NK-92 (cell line): ENCODE data around the gene RPTOR.

ENCODE experiments used
- DNase-seq: peaks from one replicate; lab custom pipeline; 2025; ENCODE audit not compliant: unreplicated experiment; lab: John Stamatoyannopoulos, UW

Gene RPTOR

DNA sequence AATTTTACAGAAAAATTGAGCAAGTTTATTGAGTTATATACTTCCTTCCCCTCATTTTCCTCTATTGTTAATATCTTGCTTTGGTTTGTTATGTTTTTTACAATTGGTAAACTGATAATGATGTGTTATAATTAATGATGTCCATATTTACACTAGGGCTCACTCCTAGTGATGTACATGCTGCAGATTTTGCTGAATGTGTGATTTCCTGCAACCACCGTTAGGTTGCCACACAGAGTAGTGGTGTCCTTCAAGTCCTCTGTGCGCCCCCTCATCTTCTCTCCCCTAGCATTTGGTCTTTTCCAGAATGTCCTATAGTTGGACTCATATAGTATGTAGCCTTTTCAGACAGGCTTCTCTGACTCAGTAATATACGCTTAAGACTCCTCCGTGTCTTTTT, 167.5 kb downstream of the RPTOR start:
- DNase-seq, result no peak

DNA sequence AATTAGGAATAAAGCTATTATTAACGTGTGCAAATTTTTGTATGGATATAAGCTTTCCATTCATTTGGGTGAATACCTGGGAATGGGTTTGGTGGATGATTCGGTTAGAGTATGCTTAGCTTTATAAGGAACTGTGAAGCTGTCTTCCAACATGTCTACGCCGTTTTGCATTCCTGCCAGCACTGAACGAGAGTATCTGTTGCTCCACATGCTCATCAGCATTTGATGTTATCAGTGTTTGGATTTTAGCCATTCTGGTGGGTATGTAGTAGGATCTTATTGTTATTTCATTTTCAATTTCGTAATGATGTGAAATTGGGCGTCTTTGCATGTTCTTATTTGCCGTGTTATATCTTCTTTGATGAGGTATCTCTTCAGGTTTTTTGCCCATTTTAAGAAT, 168.0 kb downstream of the RPTOR start:
- no peak for DNase-seq

DNA sequence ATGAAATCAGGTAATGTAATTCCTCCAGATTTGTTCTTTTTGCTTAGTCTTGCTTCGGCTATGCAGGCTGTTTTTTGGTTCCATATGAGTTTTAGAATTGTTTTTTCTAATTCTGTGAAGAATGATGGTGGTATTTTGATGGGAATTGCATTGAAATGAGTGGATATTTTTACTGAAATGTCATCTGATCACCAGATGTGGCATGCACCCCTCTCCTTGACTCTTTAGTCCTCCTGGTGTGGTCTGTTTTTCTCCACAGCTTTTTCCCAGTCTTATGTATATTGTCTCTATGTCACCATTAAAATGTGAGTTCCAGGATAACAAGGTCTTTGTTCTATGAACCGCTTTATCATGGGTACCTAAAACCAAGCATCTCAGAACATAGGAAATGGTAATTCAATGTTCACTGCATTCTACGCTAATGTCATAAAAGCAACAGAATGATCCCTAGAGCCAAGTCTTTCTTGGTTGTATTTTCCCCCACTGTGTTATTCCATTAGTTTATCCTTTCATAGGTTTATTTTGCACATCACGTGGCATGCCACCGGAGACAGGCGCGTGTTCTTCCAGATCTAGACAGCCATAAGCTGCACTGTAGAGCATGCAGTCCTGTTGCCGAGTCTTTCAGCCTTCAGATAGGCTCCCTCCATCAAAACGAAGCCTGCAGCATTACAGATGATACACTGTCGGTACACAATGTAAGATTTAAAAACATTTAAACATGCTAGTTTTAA, 172.5 kb downstream of the RPTOR start:
- DNase-seq, result no peak

DNA sequence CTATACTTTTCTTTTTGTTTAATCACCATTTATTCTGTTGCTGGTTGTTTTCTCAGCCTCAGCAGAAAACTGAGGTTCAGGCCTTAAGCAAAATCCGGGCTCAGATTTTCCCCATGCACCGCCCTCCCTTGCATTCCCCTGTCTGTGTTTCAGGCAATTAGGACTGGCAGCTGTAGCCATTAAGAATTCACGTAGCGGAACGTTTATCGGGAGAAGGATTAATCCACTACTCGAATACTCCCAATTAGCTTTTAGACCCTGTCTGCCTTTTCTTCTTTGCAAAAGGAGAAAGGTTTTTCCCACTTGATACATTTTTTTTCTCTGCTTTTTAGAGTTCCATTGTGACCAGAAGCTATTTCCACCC, 173.1 kb downstream of the RPTOR start:
- no peak for DNase-seq

DNA sequence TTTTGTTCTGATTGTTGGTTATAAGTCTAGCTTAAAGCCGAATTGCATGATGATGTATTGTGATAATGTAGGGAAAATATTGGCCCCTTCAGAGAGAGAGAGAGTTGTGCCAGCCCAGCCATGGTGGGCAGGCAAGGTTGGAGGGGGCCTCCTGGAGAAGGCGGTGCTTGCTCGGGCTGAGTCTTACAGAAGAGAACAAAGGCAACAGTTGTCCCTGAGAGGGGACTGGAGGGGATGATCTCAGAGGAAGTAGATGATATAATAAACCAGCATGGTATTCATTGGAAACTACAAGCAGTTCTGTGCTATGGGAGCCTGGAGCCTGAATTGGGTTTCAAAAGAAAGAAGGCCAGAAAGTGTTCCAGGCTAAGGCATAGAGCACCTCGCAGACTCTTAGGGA, 173.8 kb downstream of the RPTOR start:
- DNase-seq, result no peak

DNA sequence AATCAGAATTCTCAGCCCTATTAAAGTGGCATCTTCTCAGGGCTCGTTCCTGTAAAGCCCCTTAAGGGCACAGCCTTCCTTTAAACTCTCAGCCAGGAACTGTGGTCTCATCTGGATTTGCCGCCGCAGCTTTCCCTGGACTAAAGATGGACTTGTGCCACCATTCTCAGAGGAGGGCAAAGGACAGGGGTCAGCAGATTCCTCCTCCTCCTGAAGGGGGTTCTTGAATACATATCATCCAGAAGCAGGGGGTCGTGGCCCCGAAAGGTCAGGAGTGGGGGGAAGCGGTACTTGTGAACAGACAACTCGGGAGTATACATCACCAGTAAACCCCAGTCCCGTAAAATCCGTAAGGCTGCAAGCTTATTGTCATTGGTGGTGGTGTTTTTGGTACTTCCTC, 174.8 kb downstream of the RPTOR start:
- no peak for DNase-seq

DNA sequence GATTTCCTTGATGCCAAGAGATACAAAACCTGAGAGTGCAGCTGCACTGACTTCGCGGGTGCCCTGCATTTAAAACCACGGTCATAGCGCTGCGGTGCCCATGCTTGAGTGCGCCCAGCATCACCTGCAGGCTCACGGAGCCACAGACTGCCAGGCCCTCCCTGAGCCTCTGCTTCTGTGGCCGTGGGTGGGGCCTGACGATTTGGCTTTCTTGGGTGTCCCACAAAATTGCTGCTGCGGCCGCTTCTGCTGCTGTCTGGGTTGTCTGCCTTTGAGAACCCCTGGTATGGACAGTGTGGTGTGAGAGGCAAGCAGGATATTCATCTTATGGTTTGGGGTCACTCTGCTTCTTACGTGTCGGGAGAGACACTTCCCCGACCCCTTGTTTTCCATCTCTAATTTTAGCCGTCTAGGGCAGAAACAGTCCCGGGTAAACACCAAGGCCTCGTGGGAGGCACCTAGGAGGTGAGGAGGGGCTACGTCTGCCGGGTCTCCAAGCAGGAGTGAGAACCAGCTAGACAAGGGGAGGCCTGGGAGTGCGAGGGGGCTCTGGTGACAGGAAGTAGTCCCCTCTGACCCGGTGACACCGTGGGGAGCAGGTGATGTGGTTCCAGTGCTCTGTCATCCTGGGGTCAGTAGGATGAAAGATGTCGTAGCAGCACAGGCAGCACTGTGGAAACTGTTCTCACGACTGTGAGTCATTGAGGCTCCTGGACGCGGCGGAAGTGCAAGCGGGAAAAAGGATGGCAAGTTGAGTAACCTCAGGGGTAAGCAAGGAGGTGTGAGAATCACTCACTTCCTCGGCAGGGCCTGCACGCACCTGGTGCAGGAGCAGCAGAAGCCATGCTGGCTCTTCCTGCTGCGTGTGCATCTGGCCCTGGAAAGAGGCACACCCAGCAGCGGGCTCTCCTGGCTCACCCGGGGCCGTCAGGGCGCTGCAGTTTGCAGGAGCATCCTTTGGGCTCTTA, 176.3 kb downstream of the RPTOR start:
- no peak for DNase-seq

DNA sequence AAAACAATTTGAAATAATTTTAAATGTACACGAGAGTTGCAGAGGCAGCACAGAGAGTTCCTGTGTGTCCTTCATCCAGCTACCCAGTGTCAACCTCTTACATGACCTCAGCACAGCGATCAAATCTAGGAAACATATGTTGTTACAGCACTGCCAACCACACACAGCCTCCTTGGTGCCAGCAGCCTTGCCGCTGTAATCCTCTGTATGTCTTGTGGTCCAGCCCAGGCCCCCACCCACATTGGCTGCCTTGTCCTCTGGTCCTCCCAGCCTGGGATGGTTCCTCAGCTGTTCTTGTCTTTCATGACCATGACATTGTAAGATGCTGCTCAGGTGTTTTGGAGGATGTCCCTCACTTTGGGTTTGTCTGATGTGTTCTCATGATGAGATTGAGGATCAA, 178.0 kb downstream of the RPTOR start:
- DNase-seq, result no peak

DNA sequence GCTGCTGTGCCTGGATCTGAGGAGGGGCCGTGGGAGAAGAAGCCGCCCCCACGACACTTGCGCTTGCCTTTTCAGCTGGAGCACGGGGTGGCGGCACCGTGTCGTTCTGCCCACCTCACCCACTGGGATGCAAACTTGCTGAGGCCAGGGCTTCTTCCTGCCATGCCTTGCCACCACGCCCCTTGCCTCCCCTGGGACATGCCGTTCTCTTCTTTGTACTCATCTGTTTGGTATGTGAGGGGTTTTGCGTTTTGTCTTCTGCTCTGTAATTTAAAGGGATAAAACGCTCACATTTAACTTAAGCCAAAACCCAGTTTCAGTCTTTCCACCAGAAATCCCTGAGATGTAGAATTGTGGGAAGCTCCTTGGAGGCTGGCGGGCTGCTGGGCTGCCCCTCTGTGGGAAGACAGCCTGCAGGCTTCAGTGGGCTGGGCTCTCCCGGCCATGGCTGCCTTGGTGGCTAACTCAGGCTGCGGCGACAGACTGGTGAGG, 180.2 kb downstream of the RPTOR start:
- DNase-seq, result no peak

DNA sequence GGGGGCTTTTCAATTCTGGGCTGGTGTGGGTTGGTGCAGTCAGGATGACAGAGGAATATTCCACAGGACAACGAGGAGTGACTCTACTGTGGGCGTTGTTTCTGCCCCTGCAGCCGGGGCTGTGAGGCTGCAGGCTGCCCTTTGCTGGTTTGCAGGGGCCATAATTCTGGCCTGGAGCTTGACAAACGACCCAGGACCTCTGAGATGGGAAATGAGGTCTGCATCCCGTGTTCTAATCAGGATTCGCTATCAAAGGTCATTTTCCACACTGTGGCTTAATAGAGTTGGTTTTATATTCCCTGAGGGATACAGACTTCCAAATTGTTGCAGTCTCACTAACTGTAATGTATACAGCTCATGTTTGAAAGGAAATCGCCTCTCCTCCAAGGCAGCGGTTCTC, 180.9 kb downstream of the RPTOR start:
- no peak for DNase-seq

DNA sequence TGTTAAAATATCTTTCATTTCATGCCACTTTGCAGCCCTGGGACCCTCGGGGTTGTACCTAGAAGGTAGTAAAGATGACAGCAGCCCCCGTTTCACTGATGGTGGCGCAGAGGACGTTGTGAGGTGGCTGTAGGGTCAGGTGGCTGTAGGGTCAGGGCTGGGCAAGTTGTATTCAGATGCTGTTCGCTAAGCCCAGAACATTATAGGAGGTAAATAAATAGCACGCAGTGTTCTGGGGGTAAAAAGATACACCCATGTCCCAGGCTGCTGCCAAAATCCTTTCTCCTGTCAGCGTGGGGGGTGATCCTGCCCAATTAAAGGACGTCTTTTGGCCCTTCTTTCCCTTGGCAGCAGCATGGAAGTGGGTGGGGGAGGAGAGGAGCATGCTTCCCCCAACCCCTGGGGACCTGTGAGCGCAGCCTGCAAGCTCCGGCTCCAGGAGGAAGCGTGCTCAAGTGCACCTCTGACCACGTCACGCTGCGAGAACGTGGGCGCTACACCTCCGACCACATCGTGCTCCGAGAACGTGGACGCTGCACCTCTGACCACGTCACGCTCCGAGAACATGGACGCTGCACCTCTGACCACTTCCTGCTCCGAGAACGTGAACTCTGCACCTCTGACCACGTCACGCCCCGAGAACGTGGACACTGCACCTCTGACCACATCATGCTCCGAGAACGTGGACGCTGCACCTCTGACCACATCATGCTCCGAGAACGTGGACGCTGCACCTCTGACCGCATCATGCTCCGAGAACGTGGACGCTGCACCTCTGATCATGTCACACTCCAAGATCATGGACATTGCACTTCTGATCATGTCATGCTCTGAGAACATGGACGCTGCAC, 182.1 kb downstream of the RPTOR start:
- DNase-seq, result no peak

DNA sequence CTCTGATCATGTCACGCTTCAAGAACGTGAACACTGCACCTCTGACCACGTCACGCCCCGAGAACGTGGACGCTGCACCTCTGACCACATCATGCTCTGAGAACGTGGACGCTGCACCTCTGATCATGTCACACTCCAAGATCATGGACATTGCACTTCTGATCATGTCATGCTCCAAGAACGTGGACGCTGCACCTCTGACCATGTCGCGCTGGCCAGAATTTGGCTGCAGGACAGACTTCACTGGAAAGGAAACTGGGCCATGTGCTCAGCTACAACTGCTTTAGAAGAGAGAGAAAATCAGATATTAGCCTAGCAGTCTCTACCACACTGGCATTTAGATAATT, 182.7 kb downstream of the RPTOR start:
- DNase-seq, result no peak

DNA sequence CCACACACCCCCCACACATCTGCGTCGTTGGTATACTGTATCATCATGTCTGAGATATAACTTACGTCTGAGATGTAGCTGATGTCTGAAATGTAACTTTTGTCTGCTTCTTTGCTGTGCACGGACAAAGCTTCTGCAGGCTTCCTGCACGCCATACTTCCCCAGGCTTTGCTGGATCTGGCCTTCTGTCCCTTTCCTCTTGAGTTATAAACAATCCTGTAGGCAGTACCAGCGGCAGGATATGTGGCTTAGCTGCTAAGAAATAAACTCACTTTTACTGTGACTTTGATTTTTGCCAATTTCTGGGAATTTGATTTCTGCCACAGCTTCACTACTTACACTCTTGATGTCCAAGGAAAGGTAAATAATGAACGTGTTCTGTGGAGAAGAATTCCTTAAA, 184.4 kb downstream of the RPTOR start:
- DNase-seq, result no peak

DNA sequence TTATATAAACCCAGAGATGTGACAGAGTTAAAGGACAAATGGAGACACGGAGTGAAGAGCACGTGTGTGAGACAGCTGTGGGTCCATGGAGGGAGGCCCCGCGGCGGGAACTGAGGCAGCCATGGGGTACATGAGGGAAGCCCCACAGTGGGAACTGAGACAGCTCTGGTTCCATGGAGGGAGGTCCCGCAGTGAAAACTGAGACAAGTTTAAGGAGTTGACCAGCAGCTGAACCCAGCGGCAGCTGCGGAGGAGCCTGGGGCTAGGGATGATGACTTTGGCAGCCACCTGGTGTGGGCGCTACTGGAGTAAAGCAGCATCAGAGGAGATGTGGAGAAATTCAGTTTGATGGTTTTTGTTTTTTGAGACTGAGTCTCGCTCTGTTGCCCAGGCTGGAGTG, 185.1 kb downstream of the RPTOR start:
- DNase-seq, result no peak

DNA sequence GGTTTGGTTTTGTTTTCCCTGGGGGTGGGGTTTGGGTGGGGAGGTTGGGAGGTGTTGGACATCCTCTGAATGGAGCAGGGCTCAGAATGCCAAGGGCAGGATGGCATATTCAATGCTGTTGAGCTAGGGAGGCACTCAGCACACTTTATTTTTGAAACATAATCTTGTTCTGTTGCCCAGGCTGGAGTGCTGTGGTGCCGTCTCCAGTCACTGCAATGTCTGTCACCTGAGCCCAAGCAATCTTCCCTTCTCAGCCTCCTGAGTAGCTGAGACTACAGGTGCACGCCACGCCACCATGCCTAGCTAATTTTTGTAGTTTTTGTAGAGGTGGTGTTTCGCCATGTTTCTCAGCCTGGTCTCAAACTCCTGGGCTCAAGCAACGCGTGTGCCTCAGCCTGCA, 186.1 kb downstream of the RPTOR start:
- DNase-seq, result no peak

DNA sequence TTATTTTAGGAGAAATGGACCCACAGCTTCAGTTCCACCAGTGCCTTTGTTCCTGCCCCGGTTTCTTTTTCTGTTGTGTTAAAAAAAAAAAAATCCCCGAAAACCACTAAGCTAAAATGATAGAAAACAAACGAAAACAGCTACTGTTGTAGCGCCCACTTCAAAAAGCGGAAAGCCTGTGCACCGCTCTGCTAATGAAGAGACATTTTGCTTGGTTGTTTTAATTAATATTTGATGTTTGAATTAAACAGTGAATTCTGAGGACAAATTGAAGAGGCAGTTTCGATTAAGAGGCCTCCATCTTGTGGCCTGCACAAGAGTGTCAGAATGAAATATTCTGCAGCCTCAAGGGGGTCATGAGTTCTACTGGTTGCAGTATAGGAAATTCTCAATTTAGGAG, 186.7 kb downstream of the RPTOR start:
- DNase-seq, result no peak

DNA sequence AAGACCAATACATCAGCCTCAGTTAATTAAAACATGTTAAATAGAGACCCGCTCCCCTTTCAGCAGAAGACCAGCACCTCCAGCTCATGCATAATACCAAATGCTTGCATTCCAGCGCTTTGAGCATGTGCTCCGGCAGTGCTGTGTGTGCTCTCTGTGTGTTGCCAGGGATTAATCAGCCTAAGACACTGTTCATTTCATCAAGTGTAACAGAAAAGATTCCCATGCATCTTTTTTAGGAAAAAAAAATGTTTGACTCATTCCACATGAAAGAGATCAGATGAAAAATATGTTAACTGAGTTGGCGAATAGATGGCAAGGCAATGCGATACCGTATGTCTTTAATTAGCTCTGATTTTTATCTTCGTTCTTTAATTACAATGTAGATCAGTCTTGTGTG, 187.6 kb downstream of the RPTOR start:
- DNase-seq, result no peak

DNA sequence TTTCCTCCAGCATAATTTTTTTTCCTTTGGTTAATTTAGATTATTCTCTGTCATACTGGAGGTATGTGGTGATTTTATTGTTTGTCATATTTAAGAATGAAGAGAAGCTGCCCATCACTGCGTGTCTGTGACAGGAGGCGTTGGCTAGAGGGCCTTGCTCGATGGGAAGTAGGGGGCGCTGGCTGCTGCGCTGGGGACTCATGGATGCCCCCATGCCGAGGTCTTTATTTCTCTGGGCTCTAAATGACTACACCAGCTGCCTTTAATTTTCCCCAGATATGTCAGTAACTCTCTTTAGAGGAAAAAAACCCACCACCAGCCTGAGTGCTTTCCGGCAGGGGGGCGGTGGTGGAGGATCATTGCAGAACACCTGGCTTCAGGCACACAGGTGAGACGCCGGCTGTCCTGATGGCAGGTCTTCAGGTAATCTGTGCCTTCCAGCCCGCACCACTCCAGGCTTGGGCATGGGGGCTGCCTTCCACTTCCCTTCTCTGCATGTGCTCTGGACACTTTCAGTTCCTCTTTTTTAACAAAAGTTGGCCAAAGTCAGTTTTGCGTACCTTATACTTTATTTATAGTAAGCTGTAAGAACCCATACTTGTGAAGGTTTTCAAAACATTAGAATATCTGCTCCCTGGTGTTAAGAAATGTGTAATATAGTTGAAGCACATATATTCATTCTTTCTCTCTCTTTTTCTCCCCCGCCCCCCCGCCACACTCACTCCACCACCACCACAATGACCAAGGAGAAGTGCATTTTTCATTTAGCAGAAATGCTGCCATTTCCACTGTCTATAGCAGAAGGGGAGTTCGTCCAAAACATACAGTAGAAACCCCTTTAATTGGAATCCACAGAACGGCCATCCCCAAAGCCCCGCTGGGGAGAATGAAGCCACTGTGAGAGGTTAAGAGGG, 192.7 kb downstream of the RPTOR start:
- no peak for DNase-seq

DNA sequence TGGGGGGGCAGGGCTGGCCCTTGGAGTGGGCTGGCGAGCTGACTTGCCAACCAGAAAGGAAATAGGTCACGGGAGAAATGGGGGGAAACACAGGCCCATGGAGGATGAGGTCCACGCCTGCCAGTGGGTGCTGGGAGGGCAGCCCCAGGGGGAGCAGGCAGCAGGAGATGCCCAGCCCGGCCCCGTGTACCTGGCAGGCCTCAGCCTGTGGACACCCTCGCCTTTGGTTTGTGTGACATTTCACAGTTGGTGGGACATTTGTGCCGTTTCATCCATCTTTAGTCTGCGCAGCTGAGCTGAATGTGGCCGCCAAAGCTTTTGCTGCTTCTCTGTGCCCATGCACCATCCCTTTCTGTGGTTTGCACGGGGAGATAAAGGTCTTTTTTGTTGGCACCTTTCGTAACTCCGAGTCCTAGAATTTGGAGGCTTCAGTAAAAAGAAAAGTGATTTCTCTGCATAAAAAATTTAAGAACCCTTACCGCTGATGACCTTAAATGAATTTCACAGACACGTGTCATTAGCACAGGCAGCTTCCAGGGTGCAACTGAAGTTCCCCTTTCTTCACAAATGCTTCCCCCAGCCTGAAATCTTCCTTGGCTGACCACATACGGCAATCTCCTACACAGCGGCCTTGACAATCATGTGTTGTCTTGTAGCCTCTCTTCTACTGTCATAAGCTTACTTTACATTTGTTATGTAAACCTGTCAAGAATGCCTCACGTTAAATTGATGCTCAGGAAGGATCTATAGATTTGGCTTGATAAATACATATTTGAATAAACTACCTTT, 193.6 kb downstream of the RPTOR start:
- no peak for DNase-seq
